CD4-positive, alpha-beta T cell treated with Interleukin-12 subunit alpha and Interleukin-12 subunit beta, for 1 hour (primary cell): ENCODE data around the gene PCOLCE2.

Experiments used
- DNase-seq: peaks from one replicate; pipeline ENCODE4 v3.0.0-alpha.2; 2020

Gene PCOLCE2, protein sequence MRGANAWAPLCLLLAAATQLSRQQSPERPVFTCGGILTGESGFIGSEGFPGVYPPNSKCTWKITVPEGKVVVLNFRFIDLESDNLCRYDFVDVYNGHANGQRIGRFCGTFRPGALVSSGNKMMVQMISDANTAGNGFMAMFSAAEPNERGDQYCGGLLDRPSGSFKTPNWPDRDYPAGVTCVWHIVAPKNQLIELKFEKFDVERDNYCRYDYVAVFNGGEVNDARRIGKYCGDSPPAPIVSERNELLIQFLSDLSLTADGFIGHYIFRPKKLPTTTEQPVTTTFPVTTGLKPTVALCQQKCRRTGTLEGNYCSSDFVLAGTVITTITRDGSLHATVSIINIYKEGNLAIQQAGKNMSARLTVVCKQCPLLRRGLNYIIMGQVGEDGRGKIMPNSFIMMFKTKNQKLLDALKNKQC

DNA sequence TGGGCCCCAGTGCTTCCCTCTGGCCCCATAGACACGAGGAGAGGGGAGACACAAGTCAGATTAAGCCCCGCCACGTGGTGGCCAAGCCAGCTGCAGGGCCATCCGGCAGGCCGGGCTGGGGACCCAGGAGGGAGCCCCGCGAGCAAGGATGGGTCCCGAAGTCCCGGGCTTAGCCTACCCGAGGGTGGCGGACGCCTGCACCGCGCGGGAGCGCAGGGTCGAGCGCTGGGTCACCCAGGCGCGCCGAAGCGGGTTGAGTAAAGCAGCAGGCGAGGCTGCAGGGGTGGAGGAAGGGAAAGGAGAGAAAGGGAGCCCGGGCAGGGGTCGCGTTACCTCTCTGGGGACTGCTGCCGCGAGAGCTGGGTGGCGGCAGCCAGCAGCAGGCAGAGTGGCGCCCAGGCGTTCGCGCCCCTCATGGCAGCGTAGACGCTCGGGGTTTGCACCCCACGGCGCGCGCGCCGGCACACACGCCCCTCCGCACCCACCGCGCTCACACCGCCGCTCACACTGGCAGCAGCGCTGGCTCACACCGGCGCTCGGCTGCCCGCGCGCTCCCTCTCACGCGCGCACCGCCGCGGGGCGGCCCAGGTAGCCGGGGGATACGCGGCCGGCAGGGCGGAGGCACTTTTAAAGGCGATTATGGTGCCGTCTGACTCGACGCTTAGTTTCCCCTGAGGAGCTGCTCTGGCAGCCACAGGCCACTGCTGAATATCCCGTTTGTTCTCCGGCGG, at the start of gene PCOLCE2:
PCOLCE2 (minus strand) TSS at position 603 of the 731 bp plus-strand sequence; CDS start at position 416, 187 bp downstream.
- no peak for DNase-seq

DNA sequence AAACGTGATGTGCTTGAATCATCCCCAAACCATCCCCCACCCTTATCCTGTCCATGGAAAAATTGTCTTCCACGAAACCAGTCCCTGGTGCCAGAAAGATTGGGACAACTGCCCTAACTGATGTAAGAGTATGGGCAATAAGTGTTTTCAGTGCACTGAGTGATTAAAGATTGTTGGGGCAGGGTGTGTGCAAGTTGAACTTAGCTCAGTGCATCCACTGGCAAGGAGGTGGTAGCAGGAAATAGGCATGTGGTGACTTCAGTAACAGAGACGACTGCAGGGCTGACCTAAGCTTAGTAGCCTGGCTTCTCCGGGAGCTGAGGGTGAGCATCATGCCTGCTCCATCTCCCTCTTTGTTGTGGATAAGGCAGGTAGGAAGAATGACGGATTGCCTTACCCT, 47.1 kb upstream of the PCOLCE2 start:
- no peak for DNase-seq

DNA sequence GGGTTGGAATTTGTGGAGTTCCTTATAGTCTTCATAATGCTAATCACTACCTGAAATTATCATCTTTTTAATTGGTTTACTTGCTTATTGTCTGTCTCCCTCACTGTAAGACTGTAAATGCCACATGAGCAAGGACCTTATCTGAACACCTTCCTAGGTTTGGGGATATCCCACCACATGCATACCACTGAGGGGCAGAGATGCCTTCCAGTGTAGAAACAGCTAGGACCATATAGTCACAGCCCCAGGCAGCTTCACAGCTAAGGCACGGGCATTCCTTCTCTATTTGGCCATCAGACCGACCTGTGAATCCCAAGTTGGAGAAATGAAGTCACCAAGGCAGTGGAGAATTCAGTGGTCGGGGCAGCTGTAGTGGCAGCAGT, 46.0 kb upstream of the PCOLCE2 start:
- DNase-seq, result no peak

DNA sequence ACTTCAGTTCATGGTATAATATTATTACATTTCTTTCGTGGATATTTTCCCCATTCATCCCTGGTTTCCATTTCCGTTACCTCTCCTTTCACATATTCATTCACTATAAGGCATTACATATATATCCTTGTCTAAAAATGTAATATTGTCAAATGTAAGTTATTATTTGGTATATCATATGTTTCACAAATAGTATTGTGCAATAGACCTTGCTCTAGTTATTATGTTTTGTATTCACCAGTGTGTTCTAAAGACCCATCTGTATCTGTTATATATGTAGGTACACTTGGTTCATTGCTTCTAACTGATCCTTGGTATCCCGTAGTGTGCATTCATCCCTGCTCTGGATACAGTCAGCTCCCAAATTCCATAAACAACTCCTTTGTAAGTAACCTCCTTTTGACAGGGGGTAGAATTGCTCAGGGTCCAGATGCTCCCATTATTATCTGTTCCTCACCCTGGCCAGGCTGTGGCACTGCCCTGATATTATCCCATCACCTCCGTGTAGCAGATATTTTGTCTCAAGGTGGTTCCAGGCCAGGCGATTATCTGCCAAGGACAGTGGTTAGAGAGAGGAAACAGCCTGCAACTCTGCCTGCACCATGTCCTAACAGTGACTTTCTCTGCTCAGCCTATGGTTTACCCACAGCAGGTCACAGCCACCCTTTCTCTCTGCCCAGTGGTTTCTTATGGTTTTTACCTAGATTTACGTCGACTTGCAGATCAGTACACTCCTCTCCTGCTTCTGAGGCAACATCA, 45.4 kb upstream of the PCOLCE2 start:
- no peak for DNase-seq

DNA sequence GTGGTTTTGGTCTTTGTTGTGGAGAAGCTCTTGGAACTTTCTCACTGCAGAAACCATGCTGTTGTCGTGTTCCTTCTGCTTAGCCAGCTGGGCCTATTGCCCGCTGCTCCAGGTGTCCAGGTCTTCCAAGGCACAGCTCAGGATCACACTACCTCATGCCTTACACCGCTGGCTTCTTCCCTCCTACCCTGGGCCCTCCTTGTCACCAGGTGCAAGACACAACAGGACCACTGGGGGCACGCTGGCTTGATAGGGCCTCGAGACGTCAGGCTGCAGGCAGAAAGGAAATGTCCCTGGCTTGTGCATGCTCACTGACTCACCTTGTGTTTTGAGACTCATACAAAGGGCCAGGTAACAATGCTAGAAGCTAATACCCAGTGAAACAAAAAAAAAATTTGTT, 42.3 kb upstream of the PCOLCE2 start:
- peak; percentile 19 for DNase-seq

DNA sequence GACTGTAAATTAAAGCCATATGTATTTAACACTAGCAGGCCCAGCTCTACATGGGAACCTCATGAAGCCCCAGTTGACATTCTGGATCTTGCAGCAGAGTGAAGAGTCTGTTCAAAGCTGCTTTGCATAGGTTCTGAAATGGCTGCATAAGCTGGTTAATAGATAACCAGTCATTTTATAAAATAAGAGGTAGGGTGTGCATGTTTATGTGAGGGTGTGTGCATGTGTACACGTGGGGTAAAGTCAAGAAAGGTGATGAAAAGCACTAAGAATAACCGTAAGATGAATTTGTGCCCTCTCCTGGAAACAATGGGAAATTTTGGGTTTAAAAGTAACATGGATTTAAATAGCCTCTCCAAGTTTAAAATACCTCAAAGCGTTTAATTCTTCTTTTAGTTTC, 41.6 kb upstream of the PCOLCE2 start:
- DNase-seq, result no peak

DNA sequence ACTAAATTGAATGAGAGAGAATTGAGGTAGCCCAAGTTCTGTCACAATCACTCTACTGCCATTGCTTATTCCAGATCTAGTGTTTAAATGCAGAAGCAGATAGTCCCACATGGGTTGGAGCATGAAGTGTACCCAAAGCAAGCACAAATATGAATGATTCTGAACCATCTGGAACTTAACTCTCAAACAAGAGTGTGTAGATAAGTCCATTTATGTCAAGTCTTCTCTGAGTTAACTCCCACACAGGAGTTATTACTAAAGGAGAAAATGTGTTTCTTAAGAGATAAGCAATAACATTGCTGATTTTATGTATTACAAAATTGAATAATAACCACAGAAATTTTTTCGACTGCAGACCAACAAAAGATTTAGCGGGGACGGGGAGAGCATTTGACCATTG, 41.0 kb upstream of the PCOLCE2 start:
- no peak for DNase-seq

DNA sequence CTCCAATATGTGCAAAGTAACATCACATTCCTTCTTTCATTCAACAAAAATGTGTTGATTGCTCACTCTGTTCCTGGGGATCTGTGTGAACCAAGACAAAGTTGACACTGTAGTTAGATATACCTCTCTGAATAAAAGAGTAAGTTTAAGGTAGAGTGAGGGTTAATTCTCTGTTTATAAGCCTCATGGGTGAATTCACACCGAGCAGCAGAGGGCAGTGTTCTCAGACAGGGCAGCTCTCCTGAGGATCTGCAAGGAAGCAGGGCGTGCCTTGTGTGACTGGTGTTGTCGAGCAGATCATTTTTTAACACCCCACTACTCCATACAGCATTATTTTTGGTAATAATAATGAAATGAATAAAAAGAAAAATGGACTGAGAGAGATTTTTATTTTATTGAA, 40.2 kb upstream of the PCOLCE2 start:
- DNase-seq, result peak; percentile 25

DNA sequence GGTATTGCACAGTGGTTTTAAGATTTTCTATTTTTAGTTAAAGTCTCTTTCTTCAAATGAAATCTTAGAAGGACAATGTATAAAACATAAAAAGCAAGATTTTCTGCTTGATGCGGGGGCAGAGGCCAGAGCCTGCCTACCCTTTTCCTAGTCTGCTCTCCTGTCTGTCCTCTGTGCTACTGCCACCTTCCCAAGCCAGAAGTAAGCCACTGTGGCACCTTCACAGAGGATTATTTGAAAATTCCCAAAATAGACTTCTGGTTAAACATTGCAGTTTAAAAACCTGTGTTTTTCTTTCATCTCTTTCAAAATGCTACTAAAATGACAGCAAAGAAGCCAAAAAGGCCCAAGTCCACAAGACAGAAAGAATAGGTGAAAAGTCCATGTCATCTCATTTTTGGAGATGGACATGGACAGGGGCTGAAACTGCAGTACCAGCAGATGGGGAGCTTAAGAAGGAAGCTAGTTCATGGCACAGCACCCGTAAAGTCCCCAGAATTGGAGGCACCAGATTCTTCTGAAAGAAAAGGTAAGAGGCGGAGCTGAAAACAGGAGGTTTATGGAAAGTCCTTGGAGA, 37.6 kb upstream of the PCOLCE2 start:
- DNase-seq, result no peak

DNA sequence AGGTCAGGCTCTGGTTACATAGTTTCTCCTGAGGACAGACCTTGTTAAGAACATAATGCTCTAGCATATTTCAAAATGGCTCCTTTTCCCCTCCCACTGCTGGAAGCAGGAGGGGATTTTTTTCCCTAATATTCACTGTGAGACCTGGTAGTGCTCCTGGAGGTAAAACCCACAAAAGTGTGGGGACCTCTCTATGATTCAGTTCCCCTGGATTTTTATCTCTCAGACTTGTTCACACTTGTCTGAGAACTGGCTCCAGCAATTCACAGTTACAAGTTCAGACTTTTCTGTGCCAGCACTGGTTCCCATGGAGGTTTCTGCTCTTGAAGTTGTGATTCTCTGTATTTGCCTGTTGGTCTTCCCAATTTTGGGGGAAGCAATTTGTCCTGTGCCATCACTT, 36.3 kb upstream of the PCOLCE2 start:
- no peak for DNase-seq

DNA sequence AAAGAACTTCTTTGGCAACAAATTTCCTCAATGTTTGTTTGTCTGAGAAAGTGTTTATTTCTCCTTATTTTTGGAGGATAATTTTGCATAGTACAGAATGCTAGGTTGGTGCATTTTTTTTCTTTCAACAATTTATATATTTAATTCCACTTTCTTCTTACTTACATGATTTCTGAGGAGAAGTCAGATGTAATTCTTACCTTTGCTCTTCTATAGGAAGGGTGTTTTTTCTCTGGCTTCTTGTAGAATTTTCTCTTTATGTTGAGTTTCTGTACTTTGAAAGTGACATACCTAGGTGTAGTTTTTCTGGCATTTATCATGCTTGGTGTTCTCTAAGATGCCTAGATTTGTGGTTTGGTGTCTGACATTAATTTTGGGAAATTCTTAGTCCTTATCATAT, 34.8 kb upstream of the PCOLCE2 start:
- DNase-seq, result no peak

DNA sequence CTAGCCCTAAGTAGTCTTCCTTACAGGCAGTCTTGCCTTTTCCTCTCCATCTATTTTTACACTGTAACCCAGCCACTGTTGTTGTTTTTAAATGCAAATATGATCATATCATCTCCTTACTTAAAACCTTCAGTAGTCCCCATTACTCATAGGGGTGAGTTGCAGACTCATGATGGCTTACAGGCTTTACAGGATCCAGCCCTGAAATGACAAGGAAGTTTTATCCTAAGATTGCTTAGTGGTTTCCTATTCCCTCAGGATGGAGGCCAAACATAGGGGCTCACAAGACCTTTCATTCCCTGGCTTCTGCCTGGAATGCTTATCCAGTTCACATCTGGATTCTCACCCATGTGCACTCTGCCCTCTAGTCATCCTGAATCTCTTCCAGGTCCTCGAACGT, 27.7 kb upstream of the PCOLCE2 start:
- no peak for DNase-seq

DNA sequence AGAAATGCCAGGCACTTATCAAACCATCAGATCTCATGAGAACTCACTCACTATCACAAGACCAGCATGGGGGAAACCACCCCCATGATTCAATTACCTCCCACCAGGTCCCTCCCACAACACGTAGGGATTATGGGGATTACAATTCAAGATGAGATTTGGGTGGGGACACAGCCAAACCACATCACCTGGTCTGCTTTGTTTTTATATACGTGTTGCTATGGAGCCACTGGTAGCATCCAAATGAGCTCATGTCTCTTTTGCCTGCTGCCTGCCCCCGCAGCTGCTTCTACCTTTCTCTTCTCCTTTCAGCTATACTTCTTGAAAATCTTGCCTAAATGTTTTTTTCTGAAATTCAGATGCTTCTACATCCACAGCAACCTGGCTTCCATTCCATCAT, 26.8 kb upstream of the PCOLCE2 start:
- DNase-seq, result no peak

DNA sequence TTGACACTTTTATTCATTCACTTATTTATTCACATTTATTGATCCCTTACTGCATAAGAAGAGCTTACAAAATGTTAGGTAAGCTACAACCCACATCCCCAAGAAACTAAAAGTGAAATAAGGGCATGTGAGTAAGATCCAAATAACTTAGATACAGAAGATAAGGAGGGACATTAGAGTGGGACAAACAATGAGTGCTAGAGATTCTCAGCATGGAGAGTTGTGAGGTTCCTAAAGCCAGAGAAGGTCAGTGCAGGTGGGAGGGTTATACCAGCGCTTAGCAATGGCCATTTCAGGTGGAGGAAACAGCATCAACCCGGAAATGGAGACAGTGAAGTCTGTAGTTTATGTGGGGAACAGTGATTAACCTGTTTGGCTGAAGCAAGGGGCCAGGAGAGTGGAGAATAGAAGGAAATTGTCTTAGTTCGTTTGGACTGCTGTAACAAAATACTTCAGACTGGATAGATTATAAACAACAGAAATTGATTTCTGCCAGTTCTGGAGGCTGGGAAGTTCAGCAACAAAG, 25.5 kb upstream of the PCOLCE2 start:
- no peak for DNase-seq

DNA sequence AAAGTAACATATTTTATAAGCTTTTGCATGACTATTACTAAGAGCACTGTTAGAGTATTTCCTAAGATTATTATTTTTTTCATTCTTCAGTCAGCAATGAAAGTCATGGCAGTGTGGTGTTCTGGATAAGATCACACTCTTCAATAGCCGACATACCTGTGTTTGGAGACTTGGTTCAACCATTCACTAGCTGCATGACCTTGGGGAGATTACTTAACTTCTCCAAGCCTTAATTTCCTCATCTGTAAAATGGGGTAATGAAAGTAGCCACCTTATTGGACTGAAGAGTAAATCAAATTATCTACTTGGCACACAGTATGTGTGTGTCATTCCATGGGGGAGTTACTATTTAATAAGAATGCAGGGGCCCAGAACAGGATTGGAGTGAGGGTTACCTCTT, 24.5 kb upstream of the PCOLCE2 start:
- no peak for DNase-seq

DNA sequence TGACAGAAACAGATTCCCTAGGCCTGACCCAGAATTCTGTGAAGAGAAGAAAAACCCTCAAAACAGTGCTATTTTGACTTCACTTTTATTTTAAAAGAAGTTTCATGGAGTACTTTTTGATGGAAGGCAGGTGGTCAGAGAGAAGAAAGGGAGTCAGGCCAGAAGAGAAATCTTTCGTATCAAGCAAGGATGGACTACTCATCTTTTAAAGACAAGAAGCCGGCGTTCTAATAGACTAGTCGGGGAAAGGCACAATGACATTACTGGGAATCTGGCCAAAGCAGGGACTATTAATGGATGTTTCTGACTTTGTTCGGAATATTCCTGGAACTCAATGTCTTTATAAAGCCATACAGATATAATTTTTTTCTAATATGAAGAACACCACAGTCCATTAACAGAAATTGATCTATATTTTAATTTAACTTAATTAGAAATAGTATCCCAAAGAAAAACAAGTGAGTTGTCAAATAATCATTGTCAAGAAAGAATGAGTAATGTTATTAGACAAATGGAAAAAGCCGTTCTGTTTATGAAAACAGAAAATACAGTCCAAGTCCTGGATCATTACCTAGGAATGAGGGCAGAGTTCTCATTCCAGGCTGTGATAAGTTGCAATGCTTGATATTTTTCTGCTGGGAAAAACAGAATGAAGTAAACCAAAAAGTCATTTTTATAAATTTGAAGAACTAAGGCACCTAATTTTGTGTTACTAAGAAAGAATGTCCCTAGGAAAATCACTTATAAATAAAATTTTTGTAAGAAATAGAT, 23.7 kb upstream of the PCOLCE2 start:
- no peak for DNase-seq

DNA sequence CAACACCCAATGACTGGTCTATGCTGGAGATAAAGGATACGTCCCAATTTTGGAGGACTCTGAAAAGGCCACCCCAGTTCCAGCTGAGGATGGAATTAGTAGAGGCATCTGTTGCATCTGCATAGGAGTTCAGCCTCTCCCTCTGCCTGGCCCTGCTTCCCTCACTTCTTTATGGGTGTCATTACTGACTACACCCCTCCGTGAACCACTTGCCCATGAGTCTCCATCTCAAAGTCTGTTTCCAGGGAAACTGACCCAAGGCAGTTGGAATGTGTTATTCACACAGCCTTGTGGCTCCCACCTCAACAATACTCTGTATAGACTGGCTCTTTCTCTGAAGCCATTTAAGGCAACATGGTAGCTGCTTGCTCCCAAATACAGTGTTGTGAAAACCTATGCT, 21.4 kb upstream of the PCOLCE2 start:
- DNase-seq, result no peak

DNA sequence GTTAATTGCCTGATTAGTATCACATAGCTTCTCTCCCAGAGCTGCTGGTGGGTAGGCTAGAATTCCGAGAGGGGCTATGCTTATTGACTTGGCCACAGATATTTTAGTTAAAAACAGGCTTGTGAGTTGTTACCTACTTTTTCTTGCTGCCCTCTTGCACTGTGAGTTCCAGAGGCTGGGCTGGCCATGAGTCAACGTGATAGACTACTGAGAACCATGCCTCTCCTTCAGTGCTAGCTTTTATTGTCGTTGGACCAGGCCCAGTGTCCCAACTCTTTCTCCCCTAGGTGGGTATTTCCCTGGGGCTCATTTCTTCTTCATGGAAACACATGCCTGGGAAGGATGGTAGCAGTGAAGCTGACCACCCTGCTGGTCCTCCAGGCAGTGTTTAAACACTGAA, 20.4 kb upstream of the PCOLCE2 start:
- no peak for DNase-seq

DNA sequence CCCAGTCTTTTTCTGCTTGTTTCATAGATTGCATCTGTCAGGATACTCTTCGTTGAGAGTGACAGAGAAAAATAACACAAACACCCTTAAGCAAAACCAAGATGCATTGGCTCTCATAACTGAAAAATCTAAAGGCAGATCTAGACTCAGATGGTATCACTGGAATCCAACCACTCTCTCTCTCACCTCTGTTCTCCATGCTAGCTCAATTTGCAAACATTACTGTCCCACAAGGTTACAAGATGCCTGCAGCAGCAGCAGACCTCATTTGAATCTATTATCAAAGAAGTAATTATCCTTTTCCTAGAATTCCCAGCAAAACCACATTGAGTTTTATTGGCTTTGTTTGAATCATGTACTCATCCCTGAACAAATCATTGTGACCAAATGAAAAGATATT, 19.1 kb upstream of the PCOLCE2 start:
- no peak for DNase-seq

DNA sequence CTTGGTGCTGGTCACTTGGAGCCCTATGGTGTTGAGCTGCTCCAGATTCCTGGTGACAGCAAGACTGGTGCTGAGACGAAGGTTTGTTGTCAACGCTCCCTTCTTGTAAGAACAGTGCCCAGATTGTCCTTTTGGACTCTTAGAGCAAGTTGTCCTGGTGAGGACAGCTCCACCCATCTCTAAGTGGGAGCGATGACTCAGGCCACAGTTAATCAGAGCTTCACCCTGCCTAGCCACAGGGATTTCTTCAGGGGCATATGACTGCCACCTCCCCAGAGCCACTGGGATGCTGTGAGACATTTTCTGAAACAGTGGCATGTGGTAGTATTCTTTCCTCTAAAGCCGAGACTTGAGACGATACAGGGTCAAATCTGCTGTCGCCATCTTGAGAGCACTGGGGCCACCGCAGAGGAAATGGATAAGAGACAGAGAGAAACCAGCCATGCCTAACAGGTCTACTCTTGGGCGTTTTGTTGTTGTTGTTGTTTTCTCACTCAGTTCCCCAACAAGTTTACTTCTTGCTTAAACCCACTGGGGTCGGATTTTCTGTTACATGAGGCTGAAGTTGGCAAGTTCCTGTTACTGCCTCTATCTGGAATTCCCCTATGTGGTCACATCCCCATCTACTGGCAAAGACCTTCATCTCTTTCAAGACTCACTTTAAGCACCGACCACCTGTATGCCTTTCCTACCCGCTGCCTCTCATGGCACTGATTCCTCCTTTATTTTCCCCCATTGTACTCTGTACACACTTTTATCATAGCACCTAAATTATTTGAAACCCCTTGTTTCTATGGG, 16.0 kb upstream of the PCOLCE2 start:
- peak; percentile 4 for DNase-seq

DNA sequence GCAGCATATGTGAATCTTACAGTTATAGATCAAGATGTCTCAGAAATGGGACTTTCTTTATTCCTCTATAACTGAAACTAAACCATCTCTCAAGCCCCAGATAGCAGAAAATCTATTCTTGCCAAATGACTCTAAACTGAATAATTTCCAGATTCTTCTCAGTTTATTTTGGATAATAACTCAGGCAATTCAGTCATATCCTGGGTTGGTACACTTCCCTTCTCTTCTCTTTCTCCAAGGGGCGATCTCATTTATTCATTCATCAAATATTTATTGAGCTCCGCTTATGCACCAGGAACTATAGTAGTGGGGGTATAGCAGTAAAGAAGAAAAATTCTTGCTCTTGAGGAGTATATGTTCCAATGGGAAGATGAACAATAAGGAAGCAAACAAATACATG, 13.5 kb upstream of the PCOLCE2 start:
- no peak for DNase-seq
